Measurements from ENCODE around the gene IGSF22. TPM values are rescaled to one million over a fixed set of nuclear protein-coding genes. Genes with fewer than 3 reads are reported as not detected.

IGSF22 gene
- total RNA-seq, 1 donor from 2014 or later: not detected

DNA sequence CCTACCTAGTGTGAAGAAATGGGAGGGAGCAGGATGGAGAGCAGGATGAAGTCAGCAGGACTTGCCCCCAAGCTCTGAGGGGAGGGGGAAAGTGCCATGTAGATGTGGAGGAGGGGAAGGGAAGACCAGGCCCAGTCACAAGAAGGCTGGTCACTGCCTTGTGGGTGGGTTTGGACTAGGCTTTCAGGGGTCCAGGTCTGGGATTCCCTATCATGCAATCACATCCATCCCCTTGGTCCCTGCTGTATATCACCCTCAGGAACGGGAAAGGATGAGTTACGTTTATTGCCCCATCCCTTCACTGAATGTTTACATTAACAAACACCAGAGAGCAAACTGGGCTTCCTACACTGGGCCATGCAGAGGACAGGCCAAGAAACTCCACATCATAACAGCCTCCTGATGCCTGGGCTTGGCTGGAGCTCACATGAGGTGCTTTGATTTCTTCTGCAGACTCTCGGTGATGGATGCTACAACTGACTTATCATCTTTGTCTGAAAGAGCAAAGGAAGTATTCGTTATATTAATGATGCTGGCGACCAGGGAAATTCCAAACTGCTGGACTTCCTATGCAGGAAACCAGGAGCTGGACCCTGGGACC is 21.8 kb downstream of the IGSF22 start:
- Mint-ChIP-seq H3K36me3 (ENCODE audit: low read depth) (peaks cover 3% of the 10 kb centered on the region), H3K27me3 (ENCODE audit: low read depth) (peaks cover 23% of the 10 kb centered on the region), H3K27ac (ENCODE audit: unreplicated experiment) (no peak overlapping the region), H3K4me3 (ENCODE audit: unreplicated experiment) (no peak overlapping the region), H3K4me1 (ENCODE audit: low read depth) (peaks cover 11% of the 10 kb centered on the region), H3K9me3 (ENCODE audit: low read depth) (no peaks in the 10 kb centered on the region)
- TF ChIP-seq, protein P1, sequence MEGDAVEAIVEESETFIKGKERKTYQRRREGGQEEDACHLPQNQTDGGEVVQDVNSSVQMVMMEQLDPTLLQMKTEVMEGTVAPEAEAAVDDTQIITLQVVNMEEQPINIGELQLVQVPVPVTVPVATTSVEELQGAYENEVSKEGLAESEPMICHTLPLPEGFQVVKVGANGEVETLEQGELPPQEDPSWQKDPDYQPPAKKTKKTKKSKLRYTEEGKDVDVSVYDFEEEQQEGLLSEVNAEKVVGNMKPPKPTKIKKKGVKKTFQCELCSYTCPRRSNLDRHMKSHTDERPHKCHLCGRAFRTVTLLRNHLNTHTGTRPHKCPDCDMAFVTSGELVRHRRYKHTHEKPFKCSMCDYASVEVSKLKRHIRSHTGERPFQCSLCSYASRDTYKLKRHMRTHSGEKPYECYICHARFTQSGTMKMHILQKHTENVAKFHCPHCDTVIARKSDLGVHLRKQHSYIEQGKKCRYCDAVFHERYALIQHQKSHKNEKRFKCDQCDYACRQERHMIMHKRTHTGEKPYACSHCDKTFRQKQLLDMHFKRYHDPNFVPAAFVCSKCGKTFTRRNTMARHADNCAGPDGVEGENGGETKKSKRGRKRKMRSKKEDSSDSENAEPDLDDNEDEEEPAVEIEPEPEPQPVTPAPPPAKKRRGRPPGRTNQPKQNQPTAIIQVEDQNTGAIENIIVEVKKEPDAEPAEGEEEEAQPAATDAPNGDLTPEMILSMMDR (IDR thresholded peaks at IDR 0.05): no peak
- DNase-seq (ENCODE audit: low spot score): no peak

- Mint-ChIP-seq H3K27me3 (ENCODE audit: low read depth) (peaks cover 18% of the 10 kb centered on the region), H3K4me1 (ENCODE audit: low read depth) (peaks cover 12% of the 10 kb centered on the region), H3K4me3 (ENCODE audit: unreplicated experiment) (no peak overlapping the region), H3K36me3 (ENCODE audit: low read depth) (peaks cover 3% of the 10 kb centered on the region), H3K27ac (ENCODE audit: unreplicated experiment) (no peak overlapping the region), H3K9me3 (ENCODE audit: low read depth) (no peaks in the 10 kb centered on the region)
- TF ChIP-seq, protein P1 (IDR thresholded peaks at IDR 0.05): no peak
- peak; percentile 52 for DNase-seq (ENCODE audit: low spot score)
These were observed 22.8 kb downstream of the IGSF22 start for GRCh38 chr11:18703001-18703763.

DNA sequence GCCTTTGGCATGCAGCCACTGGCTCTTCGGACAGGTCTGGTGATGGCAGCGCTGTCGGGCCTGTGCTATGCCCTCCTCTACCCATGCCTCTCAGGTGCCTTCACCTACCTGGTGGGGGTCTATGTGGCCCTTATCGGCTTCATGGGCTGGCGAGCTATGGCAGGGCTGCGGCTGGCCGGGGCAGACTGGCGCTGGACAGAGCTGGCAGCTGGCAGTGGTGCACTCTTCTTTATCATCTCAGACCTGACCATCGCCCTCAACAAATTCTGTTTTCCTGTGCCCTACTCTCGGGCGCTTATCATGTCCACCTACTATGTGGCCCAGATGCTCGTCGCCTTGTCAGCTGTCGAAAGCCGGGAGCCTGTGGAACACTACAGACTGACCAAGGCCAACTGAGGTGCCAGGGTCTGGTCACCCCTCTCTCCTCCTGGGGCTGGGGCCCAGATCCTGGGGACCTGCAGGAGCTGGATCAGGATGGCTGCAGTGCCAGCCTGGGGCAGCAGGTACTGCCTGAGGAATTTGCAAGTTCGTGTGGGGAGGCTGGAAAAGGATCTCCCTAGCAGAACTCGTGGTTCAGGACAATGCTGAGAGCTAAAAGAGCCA is 24.3 kb downstream of the IGSF22 start:
- H3K27ac Mint-ChIP-seq (ENCODE audit: unreplicated experiment): no peak overlapping the region

GRCh38 chr11:18700872-18701271 is 25.1 kb downstream of the IGSF22 start:
- Mint-ChIP-seq H3K9me3 (ENCODE audit: low read depth) (no peaks in the 10 kb centered on the region), H3K4me3 (ENCODE audit: unreplicated experiment) (no peak overlapping the region), H3K36me3 (ENCODE audit: low read depth) (peaks cover 3% of the 10 kb centered on the region), H3K4me1 (ENCODE audit: low read depth) (peaks cover 16% of the 10 kb centered on the region), H3K27ac (ENCODE audit: unreplicated experiment) (no peak overlapping the region), H3K27me3 (ENCODE audit: low read depth) (peaks cover 3% of the 10 kb centered on the region)
- peak; percentile 75 for DNase-seq (ENCODE audit: low spot score)
- TF ChIP-seq, protein P1 (IDR thresholded peaks at IDR 0.05): no peak

More for the DNA sequence above, 24.3 kb downstream of the IGSF22 start:
- TF ChIP-seq, protein P1 (IDR thresholded peaks at IDR 0.05): no peak
- Mint-ChIP-seq H3K27me3 (ENCODE audit: low read depth) (peaks cover 7% of the 10 kb centered on the region), H3K9me3 (ENCODE audit: low read depth) (no peaks in the 10 kb centered on the region), H3K4me3 (ENCODE audit: unreplicated experiment) (no peak overlapping the region), H3K4me1 (ENCODE audit: low read depth) (peaks cover 16% of the 10 kb centered on the region), H3K36me3 (ENCODE audit: low read depth) (peaks cover 3% of the 10 kb centered on the region)
- DNase-seq (ENCODE audit: low spot score): peak; percentile 76

GRCh38 chr11:18700375-18700774 is 25.6 kb downstream of the IGSF22 start:
- peaks cover 16% of the 10 kb centered on the region for H3K4me1 Mint-ChIP-seq (ENCODE audit: low read depth)
- no peak overlapping the region for H3K27ac Mint-ChIP-seq (ENCODE audit: unreplicated experiment)
- DNase-seq (ENCODE audit: low spot score): no peak
- H3K4me3 Mint-ChIP-seq (ENCODE audit: unreplicated experiment): peak overlapping the region; percentile 68
- no peaks in the 10 kb centered on the region for H3K9me3 Mint-ChIP-seq (ENCODE audit: low read depth)
- TF ChIP-seq, protein P1 (IDR thresholded peaks at IDR 0.05): no peak
- peaks cover 3% of the 10 kb centered on the region for H3K36me3 Mint-ChIP-seq (ENCODE audit: low read depth)
- H3K27me3 Mint-ChIP-seq (ENCODE audit: low read depth): peaks cover 3% of the 10 kb centered on the region
